Right lobe of liver (tissue), 6 donors: ENCODE results near the gene RER1. TPM values are rescaled to one million over a fixed set of nuclear protein-coding genes. Genes with fewer than 3 reads are reported as not detected.

Experiments
- ATAC-seq, 4 donors: fragments of 200-7000 bp; cut with Tn5 transposase; one replicate each; pipeline ENCODE4 v1.9.1; 2020; ENCODE audit warnings: mild to moderate bottlenecking in 4 of 4, moderate library complexity in 4 of 4
- DNase-seq, 3 donors: peaks; one replicate each; pipeline ENCODE4 v3.0.0-alpha.2; 2020
- H3K27ac ChIP-seq, 3 donors: fragments of 200-600 bp; one replicate each; pipeline ENCODE4 v1.8.0; 2022
- H3K27me3 ChIP-seq, 2 donors: fragments of 200-600 bp; one replicate each; pipeline ENCODE4 v1.8.0; 2022
- H3K36me3 ChIP-seq, 4 donors: fragments of 200-600 bp; sonication (generic) in 1 of 4; one replicate each; pipeline versions ENCODE4 v1.5.1 to v1.8.0; 2017 to 2022; ENCODE audit warnings: control low read depth in 1 of 4
- H3K4me1 ChIP-seq, 4 donors: fragments of 200-600 bp; sonication (generic) in 1 of 4; one replicate each; pipeline versions ENCODE4 v1.5.1 to v1.8.0; 2017 to 2022; ENCODE audit warnings: control low read depth in 1 of 4
- H3K4me3 ChIP-seq, 3 donors: fragments of 200-600 bp; one replicate each; pipeline ENCODE4 v1.8.0; 2022
- H3K9me3 ChIP-seq, 4 donors: fragments of 200-600 bp; sonication (generic) in 1 of 4; one replicate each; pipeline versions ENCODE4 v1.5.1 to v1.8.0; 2017 to 2022; ENCODE audit warnings: control low read depth in 1 of 4
- POLR2A ChIP-seq: fragments of 450-650 bp; IDR thresholded peaks from one replicate; pipeline ENCODE4 v1.6.1; 2017; ENCODE audit warnings: antibody characterized with exemption, mild to moderate bottlenecking
- WGBS: methylation state at CpG from one replicate; pipeline ENCODE4 v1.1.6; 2018; ENCODE audit warnings: low coverage, low lambda C conversion rate; ENCODE audit not compliant: insufficient coverage; ENCODE audit errors: missing lambda C conversion rate; 5-methylcytosine and 5-hydroxymethylcytosine counted together
- intact Hi-C, 2 donors: fragments of 100-400 bp; cut with DNase I; formaldehyde crosslinking; loops; one replicate each; pipeline versions ENCODE4 v1.11.2 to v1.14.1; 2022
- total RNA-seq, 6 experiments: library from RNA; depleted of rRNA in 2 of 6; stranded (reverse); fragments of >200 nt in 2 of 6; fragmentation: NEBNext Ultra II Directional in 3 of 6; extraction: Animal tissue kit (Norgen Biotek cat#: 25700) in 3 of 6; gene quantifications; one replicate each; pipeline versions ENCODE4 v1.1.0 to v1.2.4, GENCODE V29; 2016 to 2023
- TF ChIP-seq, protein P1 (sequence below), 4 donors: fragments of 200-600 bp in 3 of 4; fragments of 450-650 bp in 1 of 4; IDR thresholded peaks; one replicate each; pipeline versions ENCODE4 v1.5.1 to v1.8.0; 2016 to 2022; ENCODE audit warnings: antibody characterized with exemption in 4 of 4, mild to moderate bottlenecking in 2 of 4
- donor health status: DM: no; HTN: yes; CAD: no.
- donor health status: DM: no; HTN: no; CAD: no.
- donor health status: DM: no; HTN: no; CAD: no.
- donor health status: DM: no; HTN: yes; CAD: no.
- donor health status: DM: no; HTN: yes; CAD: no.

RER1 gene
- total RNA-seq, 6 experiments from 2014 or later: 76.5 to 166 (median 122) TPM

DNA sequence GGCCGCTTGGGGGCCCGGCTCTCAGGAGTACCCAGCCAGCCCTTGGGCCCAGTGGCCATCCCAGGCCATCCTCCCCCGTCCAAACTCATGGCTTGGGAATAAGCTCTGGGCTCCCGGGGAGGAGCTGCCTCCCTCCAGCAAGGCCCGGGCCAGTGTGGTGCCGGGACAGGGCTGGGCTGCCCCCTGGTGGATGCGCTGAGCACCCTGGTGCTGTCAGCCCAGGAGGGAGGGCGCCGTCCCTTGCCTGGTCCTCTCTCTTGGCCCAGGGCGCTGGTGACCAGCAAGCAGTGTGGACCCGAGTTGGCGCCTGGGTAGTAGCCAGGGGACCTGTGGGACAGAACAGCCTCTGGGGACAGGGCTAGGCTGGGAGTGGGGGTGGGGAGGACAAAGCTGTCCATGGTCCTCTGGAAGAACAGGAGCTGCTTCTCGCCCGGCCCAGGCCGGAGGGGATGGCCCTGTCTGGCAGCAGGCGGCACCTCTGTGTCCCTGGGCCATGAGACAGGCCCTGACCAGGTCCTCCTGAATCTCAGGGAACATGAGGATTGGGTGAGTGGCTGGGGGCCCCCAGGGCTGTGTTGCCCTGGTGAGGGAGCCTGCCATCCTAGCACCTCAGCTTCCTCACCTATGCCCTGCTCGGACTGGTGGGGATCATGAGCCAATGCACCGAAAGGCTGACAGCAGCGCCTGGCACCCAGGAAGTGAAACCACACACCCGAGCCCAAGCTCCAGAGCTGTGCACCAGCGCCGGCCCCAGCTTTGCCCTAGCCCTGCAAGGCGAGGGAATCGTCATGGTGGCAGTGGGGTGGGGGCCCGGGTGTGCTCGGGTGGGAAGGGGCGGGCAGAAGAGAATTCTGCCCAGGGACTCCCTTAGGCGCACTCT, 9.7 kb upstream of the RER1 start:
- Histone ChIP-seq H3K27me3 (no peaks in the 10 kb centered on the region), H3K36me3 (no peaks in the 10 kb centered on the region), H3K4me1 (no peaks in the 10 kb centered on the region), H3K27ac (no peak overlapping the region), H3K9me3 (no peaks in the 10 kb centered on the region), H3K4me3 (no peak overlapping the region)
- 29% methylated on average over 3 of the region's 28 CpGs for WGBS
- TF ChIP-seq, protein P1, sequence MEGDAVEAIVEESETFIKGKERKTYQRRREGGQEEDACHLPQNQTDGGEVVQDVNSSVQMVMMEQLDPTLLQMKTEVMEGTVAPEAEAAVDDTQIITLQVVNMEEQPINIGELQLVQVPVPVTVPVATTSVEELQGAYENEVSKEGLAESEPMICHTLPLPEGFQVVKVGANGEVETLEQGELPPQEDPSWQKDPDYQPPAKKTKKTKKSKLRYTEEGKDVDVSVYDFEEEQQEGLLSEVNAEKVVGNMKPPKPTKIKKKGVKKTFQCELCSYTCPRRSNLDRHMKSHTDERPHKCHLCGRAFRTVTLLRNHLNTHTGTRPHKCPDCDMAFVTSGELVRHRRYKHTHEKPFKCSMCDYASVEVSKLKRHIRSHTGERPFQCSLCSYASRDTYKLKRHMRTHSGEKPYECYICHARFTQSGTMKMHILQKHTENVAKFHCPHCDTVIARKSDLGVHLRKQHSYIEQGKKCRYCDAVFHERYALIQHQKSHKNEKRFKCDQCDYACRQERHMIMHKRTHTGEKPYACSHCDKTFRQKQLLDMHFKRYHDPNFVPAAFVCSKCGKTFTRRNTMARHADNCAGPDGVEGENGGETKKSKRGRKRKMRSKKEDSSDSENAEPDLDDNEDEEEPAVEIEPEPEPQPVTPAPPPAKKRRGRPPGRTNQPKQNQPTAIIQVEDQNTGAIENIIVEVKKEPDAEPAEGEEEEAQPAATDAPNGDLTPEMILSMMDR (IDR thresholded peaks at IDR 0.05): peak; percentile 92 to 96 (median 94)
- TF ChIP-seq POLR2A: no peak
- intact Hi-C loops: loop anchor here (2.0 to 5.0 kb wide), 2 partner anchors 185 to 187 kb away; partner anchors contain the start of gene FAAP20 (in 1 of the 2)
- DNase-seq (peak; percentile 86 to 89 (median 87)), ATAC-seq (peak; percentile 93 to 97 (median 94))

DNA sequence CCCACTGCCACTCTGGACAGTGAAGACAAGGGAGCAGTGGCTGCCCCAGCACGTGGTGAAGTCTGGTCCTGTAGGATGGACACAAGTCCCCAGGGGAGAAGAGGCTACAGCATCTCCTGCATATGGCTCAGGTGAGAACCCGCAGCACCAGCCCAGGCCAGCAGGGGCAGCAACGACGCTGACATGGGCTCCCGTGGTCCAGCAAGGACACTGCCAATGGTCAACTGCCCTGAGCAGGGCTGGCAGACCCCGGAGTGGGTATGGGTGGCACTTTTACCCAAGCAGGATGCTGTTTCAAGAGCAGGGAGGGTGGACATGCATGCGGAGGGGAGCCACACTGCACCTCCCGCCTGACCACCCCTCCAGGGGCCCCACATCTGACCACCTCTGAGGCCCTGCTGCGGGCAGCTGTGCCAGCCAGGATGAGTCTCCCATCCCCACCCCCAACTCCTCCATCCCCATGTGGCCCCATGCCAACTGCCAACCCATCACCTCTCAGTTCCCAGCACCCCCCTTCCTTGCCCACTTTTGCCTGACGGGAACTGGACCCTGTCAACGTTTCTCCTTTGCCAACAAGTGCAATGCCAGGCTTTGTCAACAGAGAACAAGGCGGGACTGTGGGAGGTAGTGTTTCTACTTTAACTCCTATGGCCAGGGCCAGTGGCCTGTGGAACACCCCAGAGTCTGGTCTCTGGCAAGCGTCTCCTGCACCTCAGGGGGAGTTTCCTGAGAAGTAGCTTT, 8.8 kb upstream of the RER1 start:
- TF ChIP-seq, protein P1 (IDR thresholded peaks at IDR 0.05): peak; percentile 40 to 51 (median 48)
- TF ChIP-seq POLR2A: no peak
- DNase-seq (peak in 2 of 3 donors; percentile 53 to 57), ATAC-seq (peak; percentile 37 to 63 (median 59))
- H3K27me3 ChIP-seq: no peaks in the 10 kb centered on the region
- H3K9me3 ChIP-seq: no peaks in the 10 kb centered on the region
- intact Hi-C loops: loop anchor here in 1 of 2 donors (5.0 kb wide), 1 partner anchor 185 kb away; no protein-coding TSS in a partner anchor
- no peaks in the 10 kb centered on the region for H3K4me1 ChIP-seq
- WGBS: 48% methylated on average over 4 of the region's 13 CpGs
- no peak overlapping the region for H3K27ac ChIP-seq
- no peaks in the 10 kb centered on the region for H3K36me3 ChIP-seq
- H3K4me3 ChIP-seq: no peak overlapping the region

DNA sequence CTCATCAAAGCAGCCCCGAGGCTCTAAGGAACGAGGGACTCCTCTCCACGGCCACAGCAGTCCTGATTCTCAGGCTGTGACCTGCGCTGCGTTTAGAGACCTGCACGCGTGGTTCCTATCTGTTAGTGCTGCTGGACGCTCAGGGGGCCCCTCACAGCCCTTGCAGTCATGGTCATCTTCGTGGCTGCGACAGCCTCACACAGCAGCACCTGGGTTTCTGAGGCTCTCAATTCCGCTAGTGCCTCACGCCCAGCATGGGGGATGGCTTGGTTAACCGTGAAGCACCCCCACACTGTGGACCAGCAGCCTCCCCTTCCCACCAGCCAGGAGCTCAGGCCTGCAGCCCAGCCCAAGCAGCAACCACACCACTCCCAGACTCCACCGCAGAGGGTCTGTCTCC, 8.1 kb upstream of the RER1 start:
- intact Hi-C loops: loop anchor here in 1 of 2 donors (5.0 kb wide), 1 partner anchor 186 kb away; no protein-coding TSS in a partner anchor
- Histone ChIP-seq H3K27me3 (no peaks in the 10 kb centered on the region), H3K27ac (no peak overlapping the region), H3K4me3 (no peak overlapping the region), H3K4me1 (no peaks in the 10 kb centered on the region), H3K36me3 (no peaks in the 10 kb centered on the region), H3K9me3 (no peaks in the 10 kb centered on the region)
- ATAC-seq (no peak), DNase-seq (peak in 2 of 3 donors; percentile 39 to 40)
- no peak for TF ChIP-seq POLR2A
- 80% methylated on average over 1 of the region's 14 CpGs for WGBS

DNA sequence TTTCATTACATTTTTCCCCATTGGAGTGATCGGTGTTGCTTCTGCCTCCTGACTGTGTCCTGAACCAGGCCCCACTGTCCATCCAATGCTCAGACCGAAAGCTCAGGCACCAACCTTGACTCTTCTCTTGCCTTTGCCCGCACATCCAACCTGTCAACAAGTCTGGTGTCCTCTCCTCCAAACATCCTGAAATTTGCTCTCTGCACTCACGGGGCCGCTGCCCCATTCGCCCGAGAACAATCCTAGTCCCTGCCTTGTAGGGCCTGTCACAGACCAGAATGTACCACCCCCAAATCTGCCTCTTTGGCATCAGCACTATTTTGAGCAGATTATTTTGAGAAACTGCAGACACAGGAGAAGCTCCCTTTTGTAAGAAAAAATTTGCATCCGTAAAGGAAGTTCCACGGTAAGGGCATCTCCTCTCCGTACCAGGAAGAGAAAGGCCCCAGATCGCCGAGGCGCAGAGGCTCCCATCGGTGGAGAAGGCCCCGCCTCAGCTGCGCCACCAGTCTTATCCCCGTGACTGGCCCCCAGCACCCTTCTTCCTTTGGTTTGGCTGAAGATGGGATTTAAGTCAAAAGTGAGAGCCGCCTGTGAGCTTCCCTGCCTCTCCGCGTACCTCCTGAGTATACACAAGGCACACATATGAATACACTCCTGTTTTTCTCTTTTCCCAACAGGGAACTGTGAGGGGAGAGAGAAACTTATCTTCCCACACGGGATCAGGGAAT, 7.3 kb upstream of the RER1 start:
- 87% methylated on average over 19 of the region's 21 CpGs for WGBS
- Histone ChIP-seq H3K36me3 (no peaks in the 10 kb centered on the region), H3K4me1 (no peaks in the 10 kb centered on the region), H3K27ac (no peak overlapping the region), H3K9me3 (no peaks in the 10 kb centered on the region), H3K4me3 (no peak overlapping the region), H3K27me3 (no peaks in the 10 kb centered on the region)
- intact Hi-C loops: loop anchor here in 1 of 2 donors (5.0 kb wide), 1 partner anchor 187 kb away; no protein-coding TSS in a partner anchor
- no peak for ATAC-seq
- TF ChIP-seq POLR2A: no peak
- TF ChIP-seq, protein P1 (IDR thresholded peaks at IDR 0.05): no peak
- DNase-seq: peak in 2 of 3 donors; percentile 16 to 20
